HCT116 (cell line): ENCODE data around the gene NOD1. TPM values are rescaled to one million over a fixed set of nuclear protein-coding genes. Genes with fewer than 3 reads are reported as not detected.
"Not testable (repeated sequence)": the region's sequence is repeated elsewhere in the genome, so short reads cannot be mapped to it uniquely, and the experiment has no call there.

ENCODE experiments used
- ATAC-seq: fragments of 200-7000 bp; cut with Tn5 transposase; 2 replicates; pipeline ENCODE4 v1.9.1; 2020; ENCODE audit warnings: mild to moderate bottlenecking, moderate library complexity
- BruUV-seq: library from RNA; stranded (reverse); fragments of 400-500 nt; replicated peaks from 2 replicates; lab custom pipeline; 2021; lab: Mats Ljungman, UMichigan
- CTCF ChIA-PET: fragments of 300-600 bp; sonication (Branson Sonifier 250); formaldehyde crosslinking; loops from one replicate; lab custom pipeline; 2021; ENCODE audit warnings: antibody characterized with exemption; lab: Charles Lee
- POLR2A ChIA-PET: fragments of 300-600, 350-600 bp; sonication (Branson Sonifier 250); formaldehyde crosslinking; loops from one replicate; lab custom pipeline; 2021; ENCODE audit warnings: antibody characterized with exemption; lab: Charles Lee
- RAD21 ChIA-PET, 2 experiments: fragments of 300-600 bp; sonication (Branson Sonifier 250); formaldehyde crosslinking; loops; one replicate each; lab custom pipeline; 2023; ENCODE audit warnings: low total read pairs in 2 of 2; ENCODE audit not compliant: uncharacterized antibody in 2 of 2, unreplicated experiment in 2 of 2, low non-redundant PET in 1 of 2; lab: Charles Lee
- DNase-seq: peaks from one replicate; pipeline ENCODE4 v3.0.0-alpha.2; 2010; ENCODE audit warnings: low read depth, low spot score
- H2AFZ ChIP-seq: fragments of 200-600 bp; shearing (Covaris generic), sonication (generic); 2 replicates; pipeline ENCODE4 v1.6.1; 2017; ENCODE audit warnings: low read depth, mixed run types, mixed read lengths, antibody characterized with exemption, low read length; ENCODE audit not compliant: poor library complexity, severe bottlenecking
- H3K27ac ChIP-seq: 2 replicates; pipeline ENCODE4 v1.5.1; 2012; ENCODE audit warnings: low read depth, low read length
- H3K27me3 ChIP-seq: fragments of 200-600 bp; sonication (generic); 2 replicates; pipeline ENCODE4 v1.6.1; 2016; ENCODE audit warnings: mixed run types, low read length, mixed read lengths; ENCODE audit not compliant: insufficient read depth
- H3K36me3 ChIP-seq, 2 experiments: fragments of 200-500 bp in 1 of 2; fragments of 200-600 bp in 1 of 2; sonication (Bioruptor generic) in 1 of 2; sonication (generic) in 1 of 2; 2 replicates each; pipeline versions ENCODE4 v1.5.1 to v1.6.1; 2014 to 2016; ENCODE audit warnings: low read length in 2 of 2, inconsistent platforms in 1 of 2, mixed read lengths in 1 of 2, mixed run types in 1 of 2; ENCODE audit not compliant: insufficient read depth in 2 of 2, control insufficient read depth in 1 of 2
- H3K4me1 ChIP-seq, 2 experiments: fragments of 200-600 bp in 1 of 2; sonication (generic) in 1 of 2; 2 replicates each; pipeline versions ENCODE4 v1.5.1 to v1.6.1; 2012 to 2017; ENCODE audit warnings: low read length in 2 of 2, inconsistent platforms in 1 of 2, mild to moderate bottlenecking in 1 of 2, mixed read lengths in 1 of 2, mixed run types in 1 of 2, moderate library complexity in 1 of 2; ENCODE audit not compliant: insufficient read depth in 2 of 2, control insufficient read depth in 1 of 2
- H3K4me2 ChIP-seq: fragments of 200-600 bp; sonication (generic); 2 replicates; pipeline ENCODE4 v1.6.1; 2017; ENCODE audit warnings: mixed run types, low read length, mixed read lengths
- H3K4me3 ChIP-seq, 2 experiments: fragments of 200-600 bp in 1 of 2; sonication (generic) in 1 of 2; replicated peaks in 1 of 2; 2 replicates each; pipeline ENCODE4 v1.5.1; 2011 to 2016; ENCODE audit warnings: low read length in 2 of 2, control low read depth in 1 of 2, low read depth in 1 of 2, mild to moderate bottlenecking in 1 of 2, mixed read lengths in 1 of 2, mixed run types in 1 of 2
- H3K79me2 ChIP-seq: fragments of 200-600 bp; sonication (generic); 2 replicates; pipeline ENCODE4 v1.6.1; 2017; ENCODE audit warnings: mild to moderate bottlenecking, mixed run types, low read length, moderate library complexity, mixed read lengths; ENCODE audit not compliant: insufficient read depth
- H3K9ac ChIP-seq: fragments of 200-600 bp; sonication (generic); 2 replicates; pipeline ENCODE4 v1.6.1; 2016; ENCODE audit warnings: low read length, mixed read lengths
- H3K9me2 ChIP-seq: fragments of 200-600 bp; sonication (generic), shearing (Covaris generic); 2 replicates; pipeline ENCODE4 v1.6.1; 2017; ENCODE audit warnings: mixed run types, mild to moderate bottlenecking, moderate library complexity; ENCODE audit not compliant: insufficient read depth
- H3K9me3 ChIP-seq, 2 experiments: fragments of 200-500 bp in 1 of 2; fragments of 200-600 bp in 1 of 2; sonication (Bioruptor generic) in 1 of 2; sonication (generic) in 1 of 2; 2 replicates each; pipeline ENCODE4 v1.6.1; 2014 to 2017; ENCODE audit warnings: low read length in 2 of 2, mixed read lengths in 2 of 2, inconsistent platforms in 1 of 2, low read depth in 1 of 2, mild to moderate bottlenecking in 1 of 2, mixed run types in 1 of 2, moderate library complexity in 1 of 2; ENCODE audit not compliant: control insufficient read depth in 1 of 2, insufficient read depth in 1 of 2
- H4K20me1 ChIP-seq: fragments of 200-600 bp; sonication (generic), shearing (Covaris generic); 2 replicates; pipeline ENCODE4 v1.6.1; 2017; ENCODE audit warnings: mixed run types, mild to moderate bottlenecking, moderate library complexity; ENCODE audit not compliant: insufficient read depth
- intact Hi-C: fragments of 100-400 bp; cut with micrococcal nuclease; formaldehyde crosslinking; loops from 2 replicates; pipeline ENCODE4 v1.10.0; 2022
- total RNA-seq: library from RNA; stranded (reverse); gene quantifications from one replicate; pipeline ENCODE4 v1.2.1, GENCODE V29; 2021; ENCODE audit not compliant: unreplicated experiment

NOD1 gene
- total RNA-seq, 1 experiment from 2014 or later = 5.9 TPM

DNA sequence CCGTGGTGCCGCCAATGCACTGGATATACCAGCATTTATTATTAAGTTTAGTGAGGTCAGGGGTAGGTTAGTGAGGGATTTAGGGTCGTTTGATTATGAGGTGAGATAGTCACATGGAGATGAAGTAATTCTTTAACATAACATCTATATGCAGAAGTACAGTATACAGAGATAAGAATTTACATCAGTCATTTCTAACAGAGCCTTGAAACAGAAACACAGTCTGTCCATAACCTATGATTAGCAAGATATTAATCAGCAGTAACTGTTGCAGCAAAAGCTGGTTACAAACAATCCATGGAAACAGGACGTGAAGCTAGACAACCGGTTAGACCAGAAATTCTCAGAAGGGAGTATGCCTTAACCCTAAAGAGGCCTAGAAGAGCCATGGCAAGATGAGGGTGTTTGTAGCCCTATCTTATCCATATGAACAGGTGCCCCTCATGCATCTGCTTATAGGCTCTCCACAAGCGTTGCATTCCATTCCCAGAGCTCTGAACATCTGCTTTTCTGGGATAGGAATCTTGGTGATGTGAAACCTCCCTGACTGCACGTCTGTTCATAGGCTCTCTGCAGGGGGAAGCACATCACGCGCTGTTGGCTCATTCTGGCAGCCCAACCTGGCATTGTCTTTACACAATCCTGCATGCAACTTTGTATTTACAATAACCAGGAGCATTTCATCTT, 30.7 kb upstream of the NOD1 start:
- ATAC-seq, H3K4me3 ChIP-seq, H3K4me1 ChIP-seq, DNase-seq, H4K20me1 ChIP-seq, H3K27me3 ChIP-seq, intact Hi-C loops, H3K9me3 ChIP-seq, BruUV-seq, H3K9ac ChIP-seq, H3K27ac ChIP-seq, RAD21 ChIA-PET, H3K9me2 ChIP-seq, H3K4me2 ChIP-seq, H2AFZ ChIP-seq, POLR2A ChIA-PET, CTCF ChIA-PET, H3K36me3 ChIP-seq, H3K79me2 ChIP-seq: not testable (repeated sequence)

DNA sequence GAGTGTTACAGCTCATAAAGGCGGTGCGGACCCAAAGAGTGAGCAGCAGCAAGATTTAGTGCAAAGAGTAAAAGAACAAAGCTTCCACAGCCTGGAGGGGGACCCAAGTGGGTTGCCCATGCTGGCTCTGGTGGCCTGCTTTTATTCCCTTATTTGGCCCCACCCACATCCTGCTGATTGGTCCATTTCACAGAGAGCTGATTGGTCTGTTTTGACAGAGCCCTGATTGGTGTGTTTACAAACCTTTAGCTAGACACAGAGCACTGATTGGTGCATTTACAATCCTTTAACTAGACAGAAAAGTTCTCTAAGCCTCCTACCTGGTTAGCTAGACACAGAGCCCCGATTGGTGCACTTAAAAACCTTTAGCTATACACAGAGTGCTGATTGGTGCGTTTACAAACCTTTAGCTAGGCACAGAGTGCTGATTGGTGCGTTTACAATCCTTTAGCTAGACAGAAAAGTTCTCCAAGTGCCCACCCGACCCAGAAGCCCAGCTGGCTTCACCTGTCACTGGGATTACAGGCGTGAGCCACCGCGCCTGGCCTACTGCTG, 28.8 kb upstream of the NOD1 start:
- BruUV-seq, H3K4me2 ChIP-seq, POLR2A ChIA-PET, DNase-seq, H4K20me1 ChIP-seq, H3K9ac ChIP-seq, H3K4me3 ChIP-seq, H3K9me3 ChIP-seq, H3K9me2 ChIP-seq, H3K36me3 ChIP-seq, H3K27me3 ChIP-seq, H3K27ac ChIP-seq, H2AFZ ChIP-seq, intact Hi-C loops, ATAC-seq, RAD21 ChIA-PET: not testable (repeated sequence)
- Histone ChIP-seq H3K79me2 (peaks cover 21% of the 10 kb centered on the region), H3K4me1 (peaks cover 4 to 20% of the 10 kb centered on the region in 2 experiments; a peak in 2 of 4 replicates)
- CTCF ChIA-PET = interaction anchor here (1.2 to 1.3 kb wide), 2 partner anchors 42 to 57 kb away, joined by 3 to 4 read pairs; no protein-coding TSS in a partner anchor
